PC-9 (cell line): ENCODE data around the gene SETBP1. TPM values are rescaled to one million over a fixed set of nuclear protein-coding genes. Genes with fewer than 3 reads are reported as not detected.

Experiments used
- BruUV-seq: library from RNA; stranded (reverse); fragments of 400-500 nt; replicated peaks from 2 replicates; lab custom pipeline; 2021; lab: Mats Ljungman, UMichigan
- CTCF ChIA-PET: fragments of 300-600 bp; sonication (Branson Sonifier 250); formaldehyde crosslinking; loops from one replicate; lab custom pipeline; 2022; ENCODE audit warnings: antibody characterized with exemption; lab: Charles Lee
- POLR2A ChIA-PET: fragments of 300-600 bp; sonication (Branson Sonifier 250); formaldehyde crosslinking; loops from one replicate; lab custom pipeline; 2022; ENCODE audit warnings: antibody characterized with exemption; ENCODE audit not compliant: unreplicated experiment; lab: Charles Lee
- DNase-seq, 2 experiments: peaks; one replicate each; pipeline versions ENCODE4 v3.0.0 to v3.0.0-alpha.2; 2015 to 2022; ENCODE audit warnings: mixed read lengths in 1 of 2
- H2AFZ ChIP-seq: fragments of 200-600 bp; sonication (generic); 2 replicates; pipeline ENCODE4 v1.8.1; 2017; ENCODE audit warnings: antibody characterized with exemption
- H3F3A ChIP-seq: fragments of 200-600 bp; sonication (generic); 2 replicates; pipeline ENCODE4 v1.8.1; 2017; ENCODE audit warnings: antibody characterized with exemption, mild to moderate bottlenecking, low read depth; ENCODE audit not compliant: insufficient read depth
- H3K27ac ChIP-seq: fragments of 200-600 bp; sonication (generic); 2 replicates; pipeline ENCODE4 v1.6.1; 2016; ENCODE audit warnings: mixed run types
- H3K27me3 ChIP-seq: fragments of 200-600 bp; sonication (generic); 2 replicates; pipeline ENCODE4 v1.6.1; 2016; ENCODE audit warnings: low read depth, mixed run types; ENCODE audit not compliant: insufficient read depth
- H3K36me3 ChIP-seq: fragments of 200-600 bp; sonication (generic); 2 replicates; pipeline ENCODE4 v1.6.1; 2016; ENCODE audit warnings: low read depth, mixed run types
- H3K4me1 ChIP-seq: fragments of 200-600 bp; sonication (generic); replicated peaks from 2 replicates; pipeline ENCODE4 v1.6.1; 2016; ENCODE audit warnings: mixed run types; ENCODE audit not compliant: insufficient read depth
- H3K4me2 ChIP-seq: fragments of 200-600 bp; sonication (generic); 2 replicates; pipeline ENCODE4 v1.6.1; 2017; ENCODE audit warnings: mixed run types
- H3K4me3 ChIP-seq: fragments of 200-600 bp; sonication (generic); 2 replicates; pipeline ENCODE4 v1.6.1; 2016; ENCODE audit warnings: mixed run types
- H3K79me2 ChIP-seq: fragments of 200-600 bp; sonication (generic); 2 replicates; pipeline ENCODE4 v1.6.1; 2017; ENCODE audit warnings: low read depth, mixed run types
- H3K9me2 ChIP-seq: fragments of 200-600 bp; sonication (generic); 2 replicates; pipeline ENCODE4 v1.8.1; 2017; ENCODE audit warnings: mild to moderate bottlenecking; ENCODE audit not compliant: insufficient read depth
- H3K9me3 ChIP-seq: fragments of 200-600 bp; sonication (generic); 2 replicates; pipeline ENCODE4 v1.8.1; 2016; ENCODE audit warnings: low read depth; ENCODE audit not compliant: insufficient read depth
- H4K20me1 ChIP-seq: fragments of 200-600 bp; sonication (generic); 2 replicates; pipeline ENCODE4 v1.8.1; 2017; ENCODE audit not compliant: insufficient read depth
- EZH2 ChIP-seq: fragments of 200-600 bp; sonication (generic); IDR thresholded peaks from 2 replicates; pipeline ENCODE4 v1.8.0; 2017; ENCODE audit warnings: antibody characterized with exemption, low read depth
- intact Hi-C: fragments of 100-400 bp; cut with micrococcal nuclease; formaldehyde crosslinking; loops from one replicate; pipeline ENCODE4 v1.10.0; 2022; ENCODE audit not compliant: unreplicated experiment
- total RNA-seq: library from RNA; stranded (reverse); gene quantifications from 2 replicates; pipeline ENCODE4 v1.2.3, GENCODE V29; 2021
- TF ChIP-seq, protein P1 (sequence below): fragments of 200-600 bp; sonication (generic); conservative IDR thresholded peaks from 2 replicates; pipeline ENCODE4 v1.6.1; 2017; ENCODE audit warnings: mixed run types, antibody characterized with exemption, mild to moderate bottlenecking, moderate library complexity

SETBP1 gene
- total RNA-seq, 1 experiment from 2014 or later: 9.0 TPM

DNA sequence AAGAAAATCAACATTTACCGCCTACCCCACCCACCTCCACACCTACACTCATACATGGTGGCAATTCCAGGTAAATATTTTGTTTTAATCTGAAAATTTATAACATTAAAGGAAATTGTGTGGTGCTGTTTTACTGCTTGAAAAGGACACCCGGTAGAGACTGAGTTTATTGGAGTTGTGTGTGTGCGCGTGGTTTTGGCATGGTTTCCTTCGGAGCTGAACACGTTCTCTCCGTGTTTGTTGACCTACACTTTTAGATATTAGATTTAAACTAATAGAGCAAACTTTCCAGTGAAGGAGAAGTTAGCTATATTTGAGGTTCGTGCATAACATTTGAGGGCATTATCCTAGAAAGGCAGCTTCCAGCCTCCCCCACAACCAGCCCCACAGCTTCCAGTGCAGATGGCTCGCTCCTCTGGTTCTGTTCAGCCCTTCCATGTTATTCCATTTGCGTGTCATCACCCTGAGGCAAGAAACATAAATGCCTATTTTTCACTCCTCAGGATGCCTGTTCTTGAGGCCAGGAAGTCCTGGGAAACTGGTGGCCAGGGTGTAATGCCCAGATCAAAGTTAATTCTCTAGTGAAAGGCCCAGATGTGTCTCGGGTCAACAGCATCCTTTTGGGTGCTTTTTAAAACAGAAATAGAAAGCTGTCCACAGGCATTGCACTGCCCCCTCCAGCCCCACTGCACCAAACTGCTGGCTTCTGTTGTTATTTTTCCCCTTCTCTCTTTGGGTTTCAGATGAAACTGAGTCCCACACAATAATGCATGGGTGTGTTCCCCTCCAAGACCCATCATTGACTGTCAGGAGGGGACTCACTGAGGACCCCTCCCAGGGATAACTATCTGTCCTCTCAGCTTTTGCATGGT lies 190.2 kb downstream of the SETBP1 start:
- POLR2A ChIA-PET: no interaction called here
- no peak for TF ChIP-seq EZH2
- TF ChIP-seq, protein P1, sequence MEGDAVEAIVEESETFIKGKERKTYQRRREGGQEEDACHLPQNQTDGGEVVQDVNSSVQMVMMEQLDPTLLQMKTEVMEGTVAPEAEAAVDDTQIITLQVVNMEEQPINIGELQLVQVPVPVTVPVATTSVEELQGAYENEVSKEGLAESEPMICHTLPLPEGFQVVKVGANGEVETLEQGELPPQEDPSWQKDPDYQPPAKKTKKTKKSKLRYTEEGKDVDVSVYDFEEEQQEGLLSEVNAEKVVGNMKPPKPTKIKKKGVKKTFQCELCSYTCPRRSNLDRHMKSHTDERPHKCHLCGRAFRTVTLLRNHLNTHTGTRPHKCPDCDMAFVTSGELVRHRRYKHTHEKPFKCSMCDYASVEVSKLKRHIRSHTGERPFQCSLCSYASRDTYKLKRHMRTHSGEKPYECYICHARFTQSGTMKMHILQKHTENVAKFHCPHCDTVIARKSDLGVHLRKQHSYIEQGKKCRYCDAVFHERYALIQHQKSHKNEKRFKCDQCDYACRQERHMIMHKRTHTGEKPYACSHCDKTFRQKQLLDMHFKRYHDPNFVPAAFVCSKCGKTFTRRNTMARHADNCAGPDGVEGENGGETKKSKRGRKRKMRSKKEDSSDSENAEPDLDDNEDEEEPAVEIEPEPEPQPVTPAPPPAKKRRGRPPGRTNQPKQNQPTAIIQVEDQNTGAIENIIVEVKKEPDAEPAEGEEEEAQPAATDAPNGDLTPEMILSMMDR: no peak
- intact Hi-C loops: no loop called here
- Histone ChIP-seq H3K79me2 (no peaks in the 10 kb centered on the region), H3K4me3 (no peak overlapping the region), H3K27ac (no peak overlapping the region), H3K4me1 (no peaks in the 10 kb centered on the region), H3K9me3 (no peaks in the 10 kb centered on the region), H3K4me2 (no peak overlapping the region), H4K20me1 (no peaks in the 10 kb centered on the region), H2AFZ (no peak overlapping the region), H3K27me3 (no peaks in the 10 kb centered on the region), H3K9me2 (no peaks in the 10 kb centered on the region), H3F3A (no peaks in the 10 kb centered on the region), H3K36me3 (no peaks in the 10 kb centered on the region)
- DNase-seq: no peak
- no TSS peak for BruUV-seq
- CTCF ChIA-PET: no interaction called here

DNA sequence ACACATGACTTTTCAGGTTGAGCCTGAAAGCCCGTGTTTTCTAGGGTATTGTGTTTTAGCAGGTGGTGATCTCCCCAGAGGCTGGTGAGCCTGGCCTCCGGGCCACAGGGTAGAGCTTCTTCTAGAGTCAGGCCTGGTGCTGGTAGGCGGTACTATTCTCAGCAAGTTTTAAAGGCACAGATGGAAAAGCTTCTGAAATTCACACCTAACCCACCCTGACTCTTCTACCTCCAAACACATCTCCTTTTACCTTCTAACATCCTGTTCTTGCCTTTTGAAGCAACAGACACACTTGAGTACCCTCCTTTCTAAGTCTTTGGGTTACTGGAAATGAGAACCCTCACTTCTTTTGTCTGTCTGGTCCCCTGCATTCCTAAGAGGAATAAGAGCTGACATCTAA lies 191.1 kb downstream of the SETBP1 start:
- CTCF ChIA-PET: no interaction called here

DNA sequence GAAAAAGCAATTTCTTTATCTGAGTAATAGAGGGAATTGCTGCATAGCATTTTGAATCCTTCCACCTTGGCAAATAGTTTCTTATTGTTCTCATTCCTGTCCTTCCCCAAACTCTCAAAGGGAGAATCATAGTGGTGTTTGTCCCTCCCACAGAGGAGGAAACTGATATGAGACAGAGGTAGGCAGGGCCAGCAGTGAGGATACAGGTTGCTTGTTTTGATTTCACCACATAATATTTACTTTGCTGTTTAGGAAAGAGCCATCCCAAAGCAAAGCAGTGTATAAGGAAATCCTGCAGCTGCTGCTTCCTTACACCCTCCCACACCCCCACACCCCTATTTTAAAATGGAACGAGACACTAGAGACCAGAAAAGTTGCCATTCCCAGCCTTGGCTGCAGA lies 195.3 kb downstream of the SETBP1 start:
- Histone ChIP-seq H3K27ac (no peak overlapping the region), H4K20me1 (no peaks in the 10 kb centered on the region), H3K36me3 (no peaks in the 10 kb centered on the region), H2AFZ (no peak overlapping the region), H3K4me1 (no peaks in the 10 kb centered on the region), H3K79me2 (no peaks in the 10 kb centered on the region), H3K9me3 (no peaks in the 10 kb centered on the region), H3F3A (no peaks in the 10 kb centered on the region), H3K9me2 (no peaks in the 10 kb centered on the region), H3K27me3 (no peaks in the 10 kb centered on the region), H3K4me3 (no peak overlapping the region), H3K4me2 (no peak overlapping the region)
- intact Hi-C loops: no loop called here
- POLR2A ChIA-PET: no interaction called here
- no peak for DNase-seq
- TF ChIP-seq EZH2: no peak
- TF ChIP-seq, protein P1: no peak
- CTCF ChIA-PET: no interaction called here
- no TSS peak for BruUV-seq

More for the DNA sequence above, 191.1 kb downstream of the SETBP1 start:
- TF ChIP-seq, protein P1: no peak
- no peak for TF ChIP-seq EZH2
- BruUV-seq: no TSS peak
- Histone ChIP-seq H3K4me1 (no peaks in the 10 kb centered on the region), H3K4me3 (no peak overlapping the region), H3K27ac (no peak overlapping the region), H2AFZ (no peak overlapping the region), H3K9me3 (no peaks in the 10 kb centered on the region), H3K4me2 (no peak overlapping the region), H3K27me3 (no peaks in the 10 kb centered on the region), H3K79me2 (no peaks in the 10 kb centered on the region), H3F3A (no peaks in the 10 kb centered on the region), H3K9me2 (no peaks in the 10 kb centered on the region), H3K36me3 (no peaks in the 10 kb centered on the region), H4K20me1 (no peaks in the 10 kb centered on the region)
- no peak for DNase-seq
- POLR2A ChIA-PET: no interaction called here
- intact Hi-C loops: no loop called here
